ENCODE data around the gene NOM1.

NOM1 gene

DNA sequence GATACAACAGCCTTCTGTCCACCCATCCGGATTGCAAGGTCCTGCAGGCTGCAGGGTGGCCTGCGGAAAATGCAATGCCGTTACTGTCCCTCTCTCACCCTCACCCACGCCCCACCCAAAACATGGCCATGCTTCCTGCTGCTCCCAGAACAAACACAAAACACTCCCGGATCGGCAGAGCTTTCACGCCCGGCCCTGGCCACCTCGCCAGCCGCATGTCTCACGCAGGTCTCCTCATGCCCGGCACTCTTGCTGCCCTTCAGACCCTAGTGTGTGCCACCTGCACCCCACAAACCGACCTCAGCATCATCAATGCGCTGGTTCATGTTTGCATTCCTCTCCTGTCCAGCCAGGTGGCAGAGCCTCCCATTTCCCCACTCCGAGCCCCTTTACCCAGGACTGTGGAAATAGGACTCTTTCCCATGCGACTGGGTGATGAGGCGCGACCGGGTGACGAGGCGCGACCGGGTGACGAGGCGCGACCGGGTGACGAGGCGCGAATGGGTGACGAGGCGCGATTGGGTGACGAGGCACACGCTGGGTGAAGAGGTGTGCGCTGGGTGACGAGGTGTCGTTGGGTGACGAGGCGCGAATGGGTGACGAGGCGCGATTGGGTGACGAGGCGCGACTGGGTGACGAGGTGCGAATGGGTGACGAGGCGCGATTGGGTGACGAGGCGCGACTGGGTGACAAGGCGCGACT, 8.9 kb upstream of the NOM1 start:
- Histone ChIP-seq H3K4me3 (ENCODE audit: low read length) (no peak overlapping the region), H3K4me2 (ENCODE audit: low read length) (no peak overlapping the region), H3K27ac (ENCODE audit: low read length) (no peak overlapping the region), H3K36me3 (replicated peaks; ENCODE audit: low read depth, low read length) (no peaks in the 10 kb centered on the region), H3K9ac (ENCODE audit: low read length) (no peak overlapping the region), H3K27me3 (ENCODE audit: low read depth, low read length) (0 out of 2 replicates have a peak, but pooled peaks cover 6% of the 10 kb centered on the region), H3K9me3 (ENCODE audit: insufficient read depth, low read length) (no peaks in the 10 kb centered on the region), H2AFZ (ENCODE audit: low read depth, low read length) (no peak overlapping the region), H4K20me1 (ENCODE audit: insufficient read depth, low read length) (no peaks in the 10 kb centered on the region), H3K79me2 (ENCODE audit: low read length) (no peaks in the 10 kb centered on the region), H3K4me1 (ENCODE audit: low read length) (peaks cover 8% of the 10 kb centered on the region)
- no peak for TF ChIP-seq EZH2phosphoT487 (IDR thresholded peaks at IDR 0.05; ENCODE audit: low read depth)
- TF ChIP-seq, protein P1, sequence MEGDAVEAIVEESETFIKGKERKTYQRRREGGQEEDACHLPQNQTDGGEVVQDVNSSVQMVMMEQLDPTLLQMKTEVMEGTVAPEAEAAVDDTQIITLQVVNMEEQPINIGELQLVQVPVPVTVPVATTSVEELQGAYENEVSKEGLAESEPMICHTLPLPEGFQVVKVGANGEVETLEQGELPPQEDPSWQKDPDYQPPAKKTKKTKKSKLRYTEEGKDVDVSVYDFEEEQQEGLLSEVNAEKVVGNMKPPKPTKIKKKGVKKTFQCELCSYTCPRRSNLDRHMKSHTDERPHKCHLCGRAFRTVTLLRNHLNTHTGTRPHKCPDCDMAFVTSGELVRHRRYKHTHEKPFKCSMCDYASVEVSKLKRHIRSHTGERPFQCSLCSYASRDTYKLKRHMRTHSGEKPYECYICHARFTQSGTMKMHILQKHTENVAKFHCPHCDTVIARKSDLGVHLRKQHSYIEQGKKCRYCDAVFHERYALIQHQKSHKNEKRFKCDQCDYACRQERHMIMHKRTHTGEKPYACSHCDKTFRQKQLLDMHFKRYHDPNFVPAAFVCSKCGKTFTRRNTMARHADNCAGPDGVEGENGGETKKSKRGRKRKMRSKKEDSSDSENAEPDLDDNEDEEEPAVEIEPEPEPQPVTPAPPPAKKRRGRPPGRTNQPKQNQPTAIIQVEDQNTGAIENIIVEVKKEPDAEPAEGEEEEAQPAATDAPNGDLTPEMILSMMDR (IDR thresholded peaks at IDR 0.05; ENCODE audit: low read depth, low read length) = no peak

DNA sequence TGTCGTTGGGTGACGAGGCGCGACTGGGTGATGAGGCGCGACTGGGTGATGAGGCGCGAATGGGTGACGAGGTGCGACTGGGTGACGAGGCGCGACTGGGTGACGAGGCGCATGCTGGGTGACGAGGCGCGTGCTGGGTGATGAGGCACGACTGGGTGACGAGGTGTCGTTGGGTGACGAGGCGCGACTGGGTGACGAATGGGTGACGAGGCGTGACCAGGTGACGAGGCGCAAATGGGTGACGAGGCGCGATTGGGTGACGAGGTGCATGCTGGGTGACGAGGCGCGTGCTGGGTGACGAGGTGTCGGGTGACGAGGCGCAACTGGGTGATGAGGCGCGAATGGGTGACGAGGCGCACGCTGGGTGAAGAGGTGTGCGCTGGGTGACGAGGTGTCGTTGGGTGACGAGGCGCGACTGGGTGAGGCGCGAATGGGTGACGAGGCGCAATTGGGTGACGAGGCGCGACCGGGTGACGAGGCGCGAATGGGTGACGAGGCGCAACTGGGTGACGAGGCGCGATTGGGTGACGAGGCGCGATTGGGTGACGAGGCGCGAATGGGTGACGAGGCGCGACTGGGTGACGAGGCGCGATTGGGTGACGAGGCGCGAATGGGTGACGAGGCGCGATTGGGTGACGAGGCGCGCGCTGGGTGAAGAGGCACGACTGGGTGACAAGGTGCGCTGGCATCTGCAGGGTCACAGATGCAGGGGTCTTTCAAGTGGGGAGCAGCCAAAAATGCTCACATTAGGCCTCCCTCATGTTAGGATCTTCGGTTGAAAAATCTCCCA, 7.9 kb upstream of the NOM1 start:
- Histone ChIP-seq H3K79me2 (ENCODE audit: low read length) (no peaks in the 10 kb centered on the region), H3K36me3 (replicated peaks; ENCODE audit: low read depth, low read length) (no peaks in the 10 kb centered on the region), H3K4me1 (ENCODE audit: low read length) (peaks cover 8% of the 10 kb centered on the region), H3K9ac (ENCODE audit: low read length) (no peak overlapping the region), H3K4me3 (ENCODE audit: low read length) (no peak overlapping the region), H2AFZ (ENCODE audit: low read depth, low read length) (no peak overlapping the region), H3K27me3 (ENCODE audit: low read depth, low read length) (0 out of 2 replicates have a peak, but pooled peaks cover 6% of the 10 kb centered on the region), H3K9me3 (ENCODE audit: insufficient read depth, low read length) (no peaks in the 10 kb centered on the region), H3K27ac (ENCODE audit: low read length) (no peak overlapping the region), H3K4me2 (ENCODE audit: low read length) (no peak overlapping the region), H4K20me1 (ENCODE audit: insufficient read depth, low read length) (no peaks in the 10 kb centered on the region)
- TF ChIP-seq EZH2phosphoT487 (IDR thresholded peaks at IDR 0.05; ENCODE audit: low read depth) = no peak
- TF ChIP-seq, protein P1 (IDR thresholded peaks at IDR 0.05; ENCODE audit: low read depth, low read length) = no peak

DNA sequence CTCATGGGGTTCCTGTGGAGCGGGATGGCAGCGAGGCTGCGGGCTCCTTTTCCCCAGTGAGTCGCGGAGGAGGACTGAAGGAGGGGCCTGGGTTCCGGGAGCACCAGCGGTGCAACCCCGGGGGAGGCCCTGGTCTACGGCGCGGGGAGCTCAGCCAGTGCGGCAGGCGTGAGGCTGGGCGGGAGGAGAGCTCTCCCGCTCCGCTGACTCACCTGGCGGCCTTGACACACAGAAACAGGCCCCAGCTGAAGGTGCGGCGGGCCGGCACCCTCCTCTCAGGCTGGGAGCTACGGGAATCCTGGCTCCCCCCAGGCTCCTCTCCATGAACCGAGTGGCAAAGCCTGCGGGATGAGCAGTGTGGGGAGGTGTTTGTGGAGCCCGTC, 6.8 kb upstream of the NOM1 start:
- H4K20me1 ChIP-seq (ENCODE audit: insufficient read depth, low read length) = no peaks in the 10 kb centered on the region
- TF ChIP-seq, protein P1 (IDR thresholded peaks at IDR 0.05; ENCODE audit: low read depth, low read length) = no peak
- no peak for TF ChIP-seq EZH2phosphoT487 (IDR thresholded peaks at IDR 0.05; ENCODE audit: low read depth)
- no peaks in the 10 kb centered on the region for H3K79me2 ChIP-seq (ENCODE audit: low read length)
- no peak overlapping the region for H3K4me2 ChIP-seq (ENCODE audit: low read length)
- no peaks in the 10 kb centered on the region for H3K9me3 ChIP-seq (ENCODE audit: insufficient read depth, low read length)
- no peak overlapping the region for H3K27ac ChIP-seq (ENCODE audit: low read length)
- no peaks in the 10 kb centered on the region for H3K36me3 ChIP-seq (replicated peaks; ENCODE audit: low read depth, low read length)
- peaks cover 8% of the 10 kb centered on the region for H3K4me1 ChIP-seq (ENCODE audit: low read length)
- H3K27me3 ChIP-seq (ENCODE audit: low read depth, low read length) = 0 out of 2 replicates have a peak, but pooled peaks cover 6% of the 10 kb centered on the region
- no peak overlapping the region for H3K9ac ChIP-seq (ENCODE audit: low read length)
- H2AFZ ChIP-seq (ENCODE audit: low read depth, low read length) = peak overlapping the region; percentile 87; the same call in 1 of the 2 replicates
- no peak overlapping the region for H3K4me3 ChIP-seq (ENCODE audit: low read length)
